Amygdala (tissue), 56 donors: Measurements from ENCODE around the gene SERPIND1.

Source experiments
- DNase-seq, 56 donors: peaks; one replicate each; lab custom pipeline; 2025; lab: John Stamatoyannopoulos, UW

SERPIND1 gene

GRCh38 chr22:20771918-20772625 is 1.8 kb upstream of the SERPIND1 start:
- DNase-seq: peak in 1 of 56 donors; percentile 8

GRCh38 chr22:20774882-20775281 is 969 bp downstream of the SERPIND1 start:
- no peak for DNase-seq

- DNase-seq: no peak
Observed at GRCh38 chr22:20775342-20775895, 1.5 kb downstream of the SERPIND1 start.

GRCh38 chr22:20776624-20777405 is 2.9 kb downstream of the SERPIND1 start:
- no peak for DNase-seq

GRCh38 chr22:20777420-20778177 is 3.7 kb downstream of the SERPIND1 start:
- no peak for DNase-seq

- DNase-seq: no peak
Observed at GRCh38 chr22:20779014-20779817, 5.3 kb downstream of the SERPIND1 start.

- DNase-seq: no peak
Observed at GRCh38 chr22:20779818-20780158, 5.9 kb downstream of the SERPIND1 start.

- no peak for DNase-seq
Observed at GRCh38 chr22:20781272-20781990, 7.5 kb downstream of the SERPIND1 start.

- no peak for DNase-seq
Observed at GRCh38 chr22:20782083-20782482, 8.2 kb downstream of the SERPIND1 start.

- DNase-seq: no peak
Observed at GRCh38 chr22:20782596-20783299, 8.8 kb downstream of the SERPIND1 start.

GRCh38 chr22:20783300-20783673 is 9.4 kb downstream of the SERPIND1 start:
- DNase-seq: no peak

GRCh38 chr22:20783844-20784723 is 10.2 kb downstream of the SERPIND1 start:
- DNase-seq: peak in 11 of 56 donors; percentile 7 to 69 (median 26)

GRCh38 chr22:20785415-20785814 is 11.5 kb downstream of the SERPIND1 start:
- DNase-seq: no peak

GRCh38 chr22:20786048-20786447 is 12.1 kb downstream of the SERPIND1 start:
- no peak for DNase-seq

GRCh38 chr22:20786536-20786979 is 12.6 kb downstream of the SERPIND1 start:
- DNase-seq: no peak

- no peak for DNase-seq
Observed at GRCh38 chr22:20787223-20787622, 13.3 kb downstream of the SERPIND1 start.

GRCh38 chr22:20787746-20788626 is 14.1 kb downstream of the SERPIND1 start:
- no peak for DNase-seq
